Measurements from ENCODE around the gene PTCSC3.
"Not testable (repeated sequence)": the region's sequence is repeated elsewhere in the genome, so short reads cannot be mapped to it uniquely, and the experiment has no call there.

Gene PTCSC3

DNA sequence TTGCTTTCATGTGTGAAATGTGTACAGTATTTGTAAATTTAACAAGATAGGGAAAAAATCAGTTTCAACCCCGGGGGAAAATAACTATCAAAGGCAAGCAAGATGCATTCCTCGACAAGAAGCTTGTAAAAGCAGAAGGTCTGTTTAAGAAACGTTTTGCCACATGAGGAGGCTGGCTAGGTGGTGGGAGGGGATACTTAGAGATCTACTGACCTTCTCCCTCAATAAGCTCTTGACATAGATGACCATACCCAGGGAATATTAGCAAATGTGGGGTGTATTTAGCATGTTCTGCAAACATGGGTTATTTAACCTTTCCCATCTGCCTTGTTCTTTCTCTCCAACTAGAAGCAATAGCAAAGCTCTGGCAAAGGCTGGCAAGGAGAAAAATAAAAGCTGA lies 4.9 kb downstream of the PTCSC3 start:
- no peak for DNase-seq

- no peak for DNase-seq
Measured at GRCh38 chr14:36167431-36167830, 9.1 kb downstream of the PTCSC3 start.

GRCh38 chr14:36163451-36163850 lies 13.1 kb downstream of the PTCSC3 start:
- no peak for DNase-seq

DNA sequence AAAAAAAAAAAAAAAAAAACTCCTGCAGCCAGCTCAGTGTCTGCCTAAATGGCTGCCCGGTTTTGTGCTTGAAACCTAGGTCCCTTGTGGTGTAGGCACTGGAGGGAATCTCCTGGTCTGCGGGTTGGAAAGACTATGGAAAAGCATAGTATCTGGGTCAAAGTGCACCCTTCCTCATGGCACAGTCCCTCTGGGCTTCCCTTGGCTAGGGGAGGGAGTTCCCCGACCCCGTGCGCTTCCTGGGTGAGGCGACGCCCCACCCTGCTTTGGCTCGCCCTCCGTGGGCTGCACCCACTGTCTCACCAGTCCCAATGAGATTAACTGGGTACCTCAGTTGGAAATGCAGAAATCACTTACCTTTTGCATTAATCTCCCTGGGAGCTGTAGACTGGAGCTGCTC lies 14.3 kb downstream of the PTCSC3 start:
- DNase-seq, result no peak

DNA sequence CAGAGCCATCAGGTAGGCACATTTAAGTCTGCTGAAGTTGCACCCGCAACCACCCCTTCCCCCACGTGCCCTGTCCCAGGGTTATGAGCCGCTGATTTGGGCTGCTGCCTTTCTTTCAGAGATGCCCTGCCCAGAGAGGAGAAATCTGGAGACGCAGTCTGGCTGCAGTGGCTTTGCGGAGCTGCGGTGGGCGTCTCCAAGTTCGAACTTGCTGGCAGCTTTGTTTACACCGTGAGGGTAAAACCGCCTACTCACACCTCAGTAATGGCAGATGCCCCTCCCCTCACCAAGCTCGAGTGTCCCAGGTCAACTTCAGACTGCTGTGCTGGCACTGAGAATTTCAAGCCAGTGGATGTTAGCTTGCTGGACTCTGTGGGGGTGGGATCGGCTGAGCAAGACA lies 14.7 kb downstream of the PTCSC3 start:
- no peak for DNase-seq

DNA sequence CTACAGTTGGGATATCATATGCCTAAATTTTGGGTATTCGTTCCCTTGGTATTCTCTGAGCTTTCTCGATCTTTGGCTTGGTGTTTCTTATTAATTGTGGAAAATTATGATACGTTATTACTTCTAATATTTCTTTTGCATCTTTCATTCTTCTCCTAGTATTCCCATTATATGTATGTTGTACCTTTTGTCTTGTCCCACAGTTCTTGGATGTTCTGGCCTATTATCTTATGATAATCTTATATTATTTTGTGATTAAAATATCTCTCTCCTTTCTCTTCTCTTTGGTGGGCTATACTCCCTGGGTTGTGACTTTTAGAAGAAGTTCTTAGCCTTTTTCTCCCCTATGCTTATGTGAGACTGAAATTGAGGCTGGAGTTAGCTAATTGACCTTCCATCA lies 25.2 kb downstream of the PTCSC3 start:
- no peak for DNase-seq

DNA sequence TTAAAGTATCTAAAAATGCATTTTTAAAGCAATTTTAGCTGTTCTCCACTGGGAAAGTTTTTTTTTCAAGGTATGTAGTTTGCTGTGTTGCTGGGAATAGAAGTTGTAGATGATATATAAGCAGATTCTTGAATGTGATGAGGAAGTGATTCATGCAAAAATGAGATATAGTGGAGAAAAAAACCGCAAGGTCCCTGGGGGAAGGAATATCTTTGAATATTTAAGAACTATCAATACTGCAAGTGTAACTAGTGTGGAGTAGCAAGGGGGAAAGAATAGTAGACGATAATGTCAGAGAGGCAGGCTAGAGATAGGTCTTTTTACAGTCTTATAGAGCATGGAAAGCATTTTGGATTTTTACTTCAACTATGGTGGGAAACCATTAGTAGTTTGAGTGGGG lies 42.5 kb downstream of the PTCSC3 start:
- DNase-seq, result no peak

- no peak for DNase-seq
Measured at GRCh38 chr14:36132826-36133225, 43.7 kb downstream of the PTCSC3 start.

- no peak for DNase-seq
Measured at GRCh38 chr14:36130186-36130585, 46.3 kb downstream of the PTCSC3 start.

DNA sequence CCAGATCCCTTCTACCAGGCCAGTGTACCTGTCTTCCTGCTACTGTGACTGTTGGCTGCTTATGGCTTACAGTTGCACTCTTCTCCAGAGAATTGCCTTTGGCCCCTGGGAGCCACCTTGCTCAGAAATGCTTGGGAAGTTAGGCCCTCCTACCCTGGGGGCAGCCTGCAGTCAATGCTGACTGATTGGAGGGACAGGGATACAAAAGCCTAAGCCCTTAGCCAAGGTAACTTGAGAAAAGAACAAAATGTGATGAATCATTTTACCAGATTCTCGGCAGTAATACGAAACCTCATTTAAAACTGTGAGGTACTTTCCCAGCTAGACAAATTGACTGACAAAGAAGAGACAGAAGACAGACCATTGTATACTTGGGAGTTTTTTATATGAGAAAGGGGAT lies 47.3 kb downstream of the PTCSC3 start:
- DNase-seq, result no peak

DNA sequence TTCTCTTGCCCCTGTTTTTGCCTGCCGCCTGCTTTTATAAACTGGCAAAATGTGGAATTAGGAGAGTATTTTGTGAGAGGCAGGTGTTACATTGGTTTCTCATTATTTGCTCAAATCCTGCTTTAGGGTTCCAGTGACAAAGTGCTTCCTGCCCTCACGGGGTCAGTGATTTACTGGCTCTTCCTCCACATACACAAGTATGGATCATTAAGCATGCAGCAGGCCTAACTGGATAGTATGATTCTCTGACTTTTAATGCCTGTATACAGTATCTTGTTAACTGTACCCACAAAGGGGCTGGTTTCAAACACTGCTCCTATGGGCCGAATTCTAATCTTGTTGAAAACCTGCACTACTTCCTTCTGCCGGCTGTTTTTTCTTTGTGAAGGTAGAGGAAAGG lies 63.2 kb downstream of the PTCSC3 start:
- DNase-seq, result no peak

DNA sequence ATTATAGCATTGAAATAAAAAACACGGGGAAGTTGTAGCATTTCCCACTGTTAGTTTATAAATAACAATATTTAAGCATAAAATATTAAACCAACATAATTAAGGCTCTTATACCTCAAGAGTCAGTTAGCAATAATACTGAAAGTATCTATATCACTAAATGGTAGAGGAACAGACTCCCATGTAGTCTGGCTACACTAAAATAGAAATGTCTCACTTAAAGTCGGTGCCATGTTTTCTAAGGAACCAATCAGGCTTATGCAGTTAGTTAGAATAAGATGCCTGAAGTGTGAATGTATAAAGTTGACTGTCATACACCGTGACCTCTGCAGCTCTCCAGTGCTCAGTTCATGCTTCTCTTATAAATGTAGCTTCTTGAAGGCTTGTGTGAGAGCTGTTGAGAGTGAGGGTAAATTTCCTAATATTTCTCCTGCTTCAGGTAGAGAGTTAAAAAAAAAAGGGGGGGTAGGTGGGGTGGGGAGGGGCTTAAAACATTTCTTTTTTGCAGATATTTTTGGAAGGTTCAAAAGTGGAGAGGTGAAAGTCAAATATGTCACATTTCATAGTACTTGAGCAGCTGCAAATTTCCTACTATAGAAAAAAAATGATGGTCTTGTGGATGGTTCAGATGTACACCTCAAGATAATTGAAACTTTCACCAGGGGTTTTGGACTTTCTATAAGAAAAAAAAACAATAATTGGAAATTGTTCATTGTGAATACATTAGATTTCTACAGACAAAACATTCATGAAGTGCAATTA lies 64.5 kb downstream of the PTCSC3 start:
- no peak for DNase-seq

DNA sequence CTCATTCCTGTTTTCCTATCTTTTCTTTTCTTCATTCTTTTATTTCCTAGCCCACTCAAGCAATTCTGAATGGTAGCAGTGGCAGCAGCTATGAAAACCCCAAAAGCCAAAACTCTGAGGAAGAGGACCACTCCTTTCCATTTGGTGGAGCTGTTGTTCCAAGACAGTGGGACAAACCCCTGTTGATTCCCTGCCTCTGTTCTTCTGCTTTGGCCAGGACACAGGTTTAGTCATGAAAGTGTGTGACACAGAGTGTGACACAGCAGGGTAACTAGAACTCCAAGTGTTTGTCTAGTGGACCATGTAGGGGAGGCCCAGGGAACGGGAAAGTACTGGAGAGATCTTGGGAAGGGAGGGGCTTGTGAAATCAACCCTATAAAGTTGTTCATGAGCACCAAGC lies 71.1 kb downstream of the PTCSC3 start:
- DNase-seq, result no peak

- DNase-seq, result not testable (repeated sequence)
Measured at GRCh38 chr14:36104258-36104657, 72.3 kb downstream of the PTCSC3 start.

DNA sequence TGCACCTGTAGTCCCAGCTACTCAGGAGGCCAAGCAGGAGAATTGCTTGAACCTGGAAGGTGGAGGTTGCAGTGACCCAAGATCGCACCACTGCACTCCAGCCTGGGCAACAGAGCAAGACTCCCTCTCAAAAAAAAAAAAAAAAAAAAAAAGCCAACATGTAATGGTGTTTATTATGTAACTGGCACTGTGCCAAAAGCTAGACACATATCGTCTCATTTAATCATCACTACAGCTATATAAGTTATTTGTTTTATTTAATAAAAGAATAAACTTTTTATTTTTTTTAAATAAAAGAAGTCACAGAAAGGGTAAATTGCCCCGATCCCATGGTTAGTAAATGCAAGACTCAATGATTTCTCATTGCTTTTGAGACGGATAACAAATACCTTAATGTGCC lies 76.9 kb downstream of the PTCSC3 start:
- DNase-seq, result no peak

DNA sequence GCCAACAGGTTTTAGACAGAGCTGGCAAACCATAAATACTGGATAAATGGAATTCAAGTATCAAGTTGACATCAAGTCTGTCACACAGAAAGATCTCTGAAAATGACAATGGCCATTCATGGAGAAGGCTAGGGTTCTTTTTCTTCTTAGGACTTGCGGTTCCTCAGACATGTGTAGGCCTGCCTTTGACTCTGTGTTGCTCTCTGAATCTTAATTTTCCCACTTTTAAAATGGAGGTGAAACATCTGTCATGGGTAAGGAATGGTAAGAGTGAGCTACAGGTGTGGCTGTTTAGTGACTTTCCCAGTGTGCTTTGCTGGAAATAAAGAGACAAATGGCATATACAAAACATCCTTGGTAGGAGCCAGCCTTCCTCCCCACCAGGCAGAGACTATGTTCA lies 79.2 kb downstream of the PTCSC3 start:
- no peak for DNase-seq

DNA sequence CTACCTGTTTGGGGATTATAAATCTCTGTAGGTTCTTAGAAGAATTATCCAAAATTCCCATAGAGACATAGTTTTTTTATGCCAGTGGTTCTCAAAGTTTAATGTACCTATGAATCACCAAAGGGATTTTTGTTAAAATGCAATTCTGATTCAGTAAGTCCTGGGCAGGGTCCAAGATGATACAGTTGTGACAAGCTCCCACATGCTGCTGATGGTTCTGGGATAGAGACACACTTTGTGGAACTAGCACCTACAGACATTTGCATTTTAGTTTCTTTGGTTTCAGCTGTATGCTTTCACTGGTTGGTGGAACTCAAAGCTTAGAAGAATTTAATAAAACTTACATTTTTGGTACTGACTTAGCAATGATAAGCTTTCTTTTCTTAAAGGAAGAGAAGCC lies 80.4 kb downstream of the PTCSC3 start:
- no peak for DNase-seq

GRCh38 chr14:36094963-36095362 lies 81.6 kb downstream of the PTCSC3 start:
- DNase-seq, result no peak

GRCh38 chr14:36091096-36091495 lies 85.4 kb downstream of the PTCSC3 start:
- no peak for DNase-seq

GRCh38 chr14:36087411-36087810 lies 89.1 kb downstream of the PTCSC3 start:
- no peak for DNase-seq

- DNase-seq, result no peak
Measured at GRCh38 chr14:36086629-36087395, 89.7 kb downstream of the PTCSC3 start.

DNA sequence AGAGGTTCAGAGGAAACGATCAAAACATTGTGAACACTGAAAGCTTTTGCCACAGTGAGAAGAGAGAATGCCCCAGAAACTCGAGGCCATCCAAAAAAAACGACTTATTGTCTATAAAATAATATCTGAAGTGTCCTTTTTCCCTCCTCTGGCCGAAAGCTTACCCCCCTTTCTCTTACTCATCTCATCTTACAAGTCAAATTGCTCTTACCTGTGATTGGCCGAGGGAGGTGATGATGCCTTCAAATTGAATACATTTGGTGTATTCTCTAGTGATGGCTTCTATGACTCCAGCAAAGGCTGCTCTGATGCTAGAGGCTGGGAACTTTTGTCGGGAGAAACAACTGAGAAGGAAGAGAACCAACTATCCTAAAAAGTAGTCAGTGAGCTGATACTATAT lies 90.7 kb downstream of the PTCSC3 start:
- no peak for DNase-seq

Data from activated CD8-positive, alpha-beta memory T cell treated with anti-CD3 and anti-CD28 coated beads for 24 hours (primary cell).